Measurements from ENCODE around the gene SPPL2A. TPM values are rescaled to one million over a fixed set of nuclear protein-coding genes. Genes with fewer than 3 reads are reported as not detected.

Gene SPPL2A
- total RNA-seq, 1 experiment from 2014 or later, result 64.4 TPM

DNA sequence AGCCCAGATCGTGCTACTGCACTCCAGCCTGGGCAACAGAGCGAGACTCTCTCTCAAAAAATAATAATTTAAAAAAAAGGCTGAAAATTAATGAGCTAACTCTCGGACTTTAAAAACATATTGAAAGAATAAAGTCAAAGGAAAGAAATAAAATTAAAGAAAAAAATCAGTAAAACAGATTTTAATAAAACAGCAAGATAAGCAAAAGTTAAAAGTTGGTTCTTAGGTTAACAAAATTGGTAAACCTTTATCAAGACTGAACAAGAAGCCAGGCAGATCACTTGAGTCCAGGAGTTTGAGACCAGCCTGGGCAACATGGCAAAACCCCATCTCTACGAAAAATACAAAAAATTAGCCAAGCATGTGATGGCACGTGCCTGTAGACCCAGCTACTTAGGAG lies 99.6 kb downstream of the SPPL2A start:
- Histone ChIP-seq H4K5ac (ENCODE audit: insufficient read length, low read depth, low read length) (no peak overlapping the region), H3K4me1 (ENCODE audit: insufficient read depth, low read length) (no peaks in the 10 kb centered on the region), H2BK20ac (ENCODE audit: low read depth, low read length, poor library complexity, severe bottlenecking) (no peak overlapping the region), H4K20me1 (ENCODE audit: control insufficient read depth, insufficient read depth, insufficient read length) (no peaks in the 10 kb centered on the region), H3K79me2 (ENCODE audit: insufficient read depth, low read length) (no peaks in the 10 kb centered on the region; the same call in 1 of the 2 replicates), H3K4ac (ENCODE audit: low read depth, low read length) (no peak overlapping the region), H3K23ac (ENCODE audit: insufficient read length, low read depth, low read length) (no peak overlapping the region), H3K27ac (ENCODE audit: insufficient read length, low read depth, low read length) (no peak overlapping the region), H2AK5ac (ENCODE audit: insufficient read length, low read length) (no peak overlapping the region), H2BK120ac (ENCODE audit: low read depth, low read length, poor library complexity, severe bottlenecking) (no peak overlapping the region), H2AFZ (ENCODE audit: low read length) (no peak overlapping the region), H3K18ac (ENCODE audit: insufficient read length, low read depth, low read length) (no peak overlapping the region), H3K79me1 (ENCODE audit: insufficient read depth, low read depth, low read length, poor library complexity, severe bottlenecking) (peaks cover 6% of the 10 kb centered on the region), H2BK15ac (ENCODE audit: low read depth, low read length) (no peak overlapping the region), H4K91ac (ENCODE audit: insufficient read length, low read depth, low read length) (no peak overlapping the region), H2BK12ac (ENCODE audit: insufficient read length, low read depth, low read length) (no peak overlapping the region), H3K14ac (ENCODE audit: insufficient read depth, low read length) (no peak overlapping the region), H4K8ac (replicated peaks; ENCODE audit: insufficient read length, low read depth, low read length) (no peak overlapping the region), H3K27me3 (ENCODE audit: insufficient read depth, low read length) (no peaks in the 10 kb centered on the region), H3K9me3 (ENCODE audit: control insufficient read depth, low read depth, low read length) (no peaks in the 10 kb centered on the region), H3K56ac (ENCODE audit: insufficient read length, low read depth, low read length) (no peak overlapping the region), H2BK5ac (ENCODE audit: insufficient read length, low read length) (no peak overlapping the region), H3K23me2 (ENCODE audit: insufficient read length, low read depth, low read length, poor library complexity, severe bottlenecking) (no peaks in the 10 kb centered on the region), H3K9ac (ENCODE audit: extremely low read depth, insufficient read length, low read length) (no peak overlapping the region), H3K4me2 (ENCODE audit: insufficient read depth, insufficient read length, low read length) (no peak overlapping the region), H3T11ph (ENCODE audit: low read length) (no peak overlapping the region)
- peaks cover 0 to under 1% of the 10 kb centered on the region in 2 experiments; a peak in 1 of 4 replicates for H3K4me1 Mint-ChIP-seq
- peak overlapping the region in 1 of 3 experiments; percentile 48; a peak in 1 of 7 replicates for H3K27ac Mint-ChIP-seq
- no peaks in the 10 kb centered on the region for H3K27me3 Mint-ChIP-seq (ENCODE audit: low read depth)
- WGBS (ENCODE audit: extremely low coverage, insufficient read length, low lambda C conversion rate), result no CpG with 5 or more reads among the region's 5 CpGs
- no peak for DNase-seq
- TF ChIP-seq, protein P1, sequence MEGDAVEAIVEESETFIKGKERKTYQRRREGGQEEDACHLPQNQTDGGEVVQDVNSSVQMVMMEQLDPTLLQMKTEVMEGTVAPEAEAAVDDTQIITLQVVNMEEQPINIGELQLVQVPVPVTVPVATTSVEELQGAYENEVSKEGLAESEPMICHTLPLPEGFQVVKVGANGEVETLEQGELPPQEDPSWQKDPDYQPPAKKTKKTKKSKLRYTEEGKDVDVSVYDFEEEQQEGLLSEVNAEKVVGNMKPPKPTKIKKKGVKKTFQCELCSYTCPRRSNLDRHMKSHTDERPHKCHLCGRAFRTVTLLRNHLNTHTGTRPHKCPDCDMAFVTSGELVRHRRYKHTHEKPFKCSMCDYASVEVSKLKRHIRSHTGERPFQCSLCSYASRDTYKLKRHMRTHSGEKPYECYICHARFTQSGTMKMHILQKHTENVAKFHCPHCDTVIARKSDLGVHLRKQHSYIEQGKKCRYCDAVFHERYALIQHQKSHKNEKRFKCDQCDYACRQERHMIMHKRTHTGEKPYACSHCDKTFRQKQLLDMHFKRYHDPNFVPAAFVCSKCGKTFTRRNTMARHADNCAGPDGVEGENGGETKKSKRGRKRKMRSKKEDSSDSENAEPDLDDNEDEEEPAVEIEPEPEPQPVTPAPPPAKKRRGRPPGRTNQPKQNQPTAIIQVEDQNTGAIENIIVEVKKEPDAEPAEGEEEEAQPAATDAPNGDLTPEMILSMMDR (conservative IDR thresholded peaks at IDR 0.05), result no peak
- H3K36me3 Mint-ChIP-seq (ENCODE audit: insufficient read depth in 1 of 3, low read depth in 3 of 3), result peaks cover 30 to 48% (median 47%) of the 10 kb centered on the region in 3 experiments
- H3K9me3 Mint-ChIP-seq, result peaks cover 3 to 4% of the 10 kb centered on the region in 2 experiments; a peak in 3 of 5 replicates
- no peak overlapping the region for H3K4me3 Mint-ChIP-seq
